Measurements from ENCODE around the gene NXPH2. TPM values are rescaled to one million over a fixed set of nuclear protein-coding genes. Genes with fewer than 3 reads are reported as not detected.
"Not testable (repeated sequence)": the region's sequence is repeated elsewhere in the genome, so short reads cannot be mapped to it uniquely, and the experiment has no call there.

NXPH2 gene
- polyA plus RNA-seq, 1 of the 3 experiments (the other 2 are of a cell fraction) = not detected

DNA sequence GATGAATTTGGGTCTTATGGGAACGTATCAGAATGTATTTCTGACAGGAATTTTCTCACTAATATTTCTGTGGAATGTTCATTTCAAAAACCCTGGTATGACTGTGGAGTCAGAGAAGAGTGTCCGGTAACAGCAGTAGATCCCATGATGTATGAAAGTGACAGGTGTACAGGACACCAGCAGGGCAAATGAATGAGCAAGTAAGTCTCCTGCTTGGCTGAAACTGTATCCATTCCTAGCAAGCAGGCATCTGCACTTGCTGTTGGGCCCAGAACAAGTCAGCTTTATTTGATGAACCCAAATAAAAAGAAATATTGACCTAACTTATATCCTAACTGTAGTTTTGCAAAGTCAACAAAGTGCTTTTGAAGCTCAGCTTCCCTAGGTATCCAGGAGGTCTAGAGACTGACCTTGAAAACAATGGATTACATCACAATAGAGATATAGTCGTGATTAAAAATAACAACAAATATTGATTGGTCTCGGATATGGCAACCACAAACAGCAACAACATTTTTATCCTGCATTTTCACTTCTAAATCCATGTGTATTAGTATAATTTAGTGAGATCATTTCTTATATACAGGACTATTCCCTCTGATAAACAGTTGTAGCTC is 37.6 kb downstream of the NXPH2 start (continued):
- TF ChIP-seq RXRA (IDR thresholded peaks at IDR 0.05; ENCODE audit: borderline replicate concordance, low read depth) = no peak
- TF ChIP-seq, protein P1, sequence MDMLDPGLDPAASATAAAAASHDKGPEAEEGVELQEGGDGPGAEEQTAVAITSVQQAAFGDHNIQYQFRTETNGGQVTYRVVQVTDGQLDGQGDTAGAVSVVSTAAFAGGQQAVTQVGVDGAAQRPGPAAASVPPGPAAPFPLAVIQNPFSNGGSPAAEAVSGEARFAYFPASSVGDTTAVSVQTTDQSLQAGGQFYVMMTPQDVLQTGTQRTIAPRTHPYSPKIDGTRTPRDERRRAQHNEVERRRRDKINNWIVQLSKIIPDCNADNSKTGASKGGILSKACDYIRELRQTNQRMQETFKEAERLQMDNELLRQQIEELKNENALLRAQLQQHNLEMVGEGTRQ (IDR thresholded peaks at IDR 0.05; ENCODE audit: borderline replicate concordance, low read depth, low read length) = no peak

DNA sequence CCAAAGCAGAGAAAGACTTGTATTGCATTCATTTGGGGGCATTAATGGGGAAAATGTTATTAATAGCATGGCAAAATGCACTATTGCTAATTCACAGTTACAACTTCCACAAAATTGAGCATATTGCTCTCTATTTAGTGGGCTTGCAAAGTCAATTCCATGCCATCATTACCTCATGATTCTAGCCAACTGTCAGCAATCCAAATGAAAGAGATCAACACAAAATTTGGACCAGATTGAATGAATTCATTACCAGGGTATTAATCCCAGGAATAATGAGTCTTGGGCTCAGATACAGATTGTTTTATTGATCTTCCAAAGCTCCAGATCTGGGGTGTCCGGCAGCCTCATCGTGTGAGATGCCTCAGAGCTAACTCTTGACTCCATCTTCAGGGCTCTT is 38.3 kb downstream of the NXPH2 start:
- no peak for TF ChIP-seq TEAD4 (IDR thresholded peaks at IDR 0.05; ENCODE audit: borderline replicate concordance, insufficient read depth)

DNA sequence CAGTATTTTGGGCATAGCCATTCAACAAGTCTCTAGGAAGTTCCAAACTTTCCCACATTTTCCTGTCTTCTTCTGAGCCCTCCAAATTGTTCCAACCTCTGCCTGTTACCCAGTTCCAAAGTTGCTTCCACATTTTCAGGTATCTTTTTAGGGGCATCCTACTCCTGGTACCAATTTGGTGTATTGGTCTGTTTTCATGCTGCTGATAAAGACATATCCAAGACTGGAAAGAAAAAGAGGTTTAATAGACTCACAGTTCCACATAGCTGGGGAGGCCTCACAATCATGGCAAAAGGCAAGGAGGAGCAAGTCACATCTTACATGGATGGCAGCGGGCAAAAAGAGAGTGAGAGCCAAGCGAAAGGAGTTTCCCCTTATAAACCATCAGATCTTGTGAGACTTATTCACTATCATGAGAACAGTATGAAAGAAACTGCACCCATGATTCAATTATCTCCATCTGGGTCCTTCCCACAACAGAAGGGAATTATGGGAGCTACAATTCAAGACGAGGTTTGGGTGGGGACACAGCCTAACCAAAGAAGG is 43.1 kb downstream of the NXPH2 start:
- 44% methylated on average over 3 of the region's 3 CpGs for WGBS (ENCODE audit: low lambda C conversion rate)
- CTCF ChIA-PET; H3K27me3 ChIP-seq (ENCODE audit: insufficient read depth): not testable (repeated sequence)

More for the DNA sequence above, 38.3 kb downstream of the NXPH2 start:
- 64% methylated on average over 2 of the region's 2 CpGs for WGBS (ENCODE audit: low lambda C conversion rate)
- no peak overlapping the region for H3K4me3 ChIP-seq (ENCODE audit: low read depth in 2 of 2, low read length in 1 of 2)
- H3K9me2 ChIP-seq = no peaks in the 10 kb centered on the region
- no peaks in the 10 kb centered on the region for H3F3A ChIP-seq (replicated peaks; ENCODE audit: insufficient read depth)
- ChIA-PET CTCF (no interaction called here), POLR2A (no interaction called here)
- no peak overlapping the region for H3K4me2 ChIP-seq
- H3K27ac ChIP-seq (ENCODE audit: low read depth in 2 of 2, low read length in 1 of 2) = no peak overlapping the region
- H2AFZ ChIP-seq (ENCODE audit: low read depth) = no peak overlapping the region
- DNase-seq = no peak
- no peaks in the 10 kb centered on the region for H3K36me3 ChIP-seq (replicated peaks in 1 of 2; ENCODE audit: control insufficient read depth in 1 of 2, insufficient read depth in 2 of 2, low read length in 1 of 2)
- H3K4me1 ChIP-seq (ENCODE audit: control insufficient read depth in 1 of 2, insufficient read depth in 2 of 2, low read depth in 1 of 2, low read length in 1 of 2) = no peaks in the 10 kb centered on the region; a peak in 1 of 4 replicates
- no peaks in the 10 kb centered on the region for H3K9me3 ChIP-seq
- no peaks in the 10 kb centered on the region for H3K27me3 ChIP-seq (ENCODE audit: insufficient read depth)
- H4K20me1 ChIP-seq (ENCODE audit: insufficient read depth) = no peaks in the 10 kb centered on the region
- no peaks in the 10 kb centered on the region for H3K79me2 ChIP-seq (ENCODE audit: insufficient read depth)
- H3K9ac ChIP-seq = no peak overlapping the region

DNA sequence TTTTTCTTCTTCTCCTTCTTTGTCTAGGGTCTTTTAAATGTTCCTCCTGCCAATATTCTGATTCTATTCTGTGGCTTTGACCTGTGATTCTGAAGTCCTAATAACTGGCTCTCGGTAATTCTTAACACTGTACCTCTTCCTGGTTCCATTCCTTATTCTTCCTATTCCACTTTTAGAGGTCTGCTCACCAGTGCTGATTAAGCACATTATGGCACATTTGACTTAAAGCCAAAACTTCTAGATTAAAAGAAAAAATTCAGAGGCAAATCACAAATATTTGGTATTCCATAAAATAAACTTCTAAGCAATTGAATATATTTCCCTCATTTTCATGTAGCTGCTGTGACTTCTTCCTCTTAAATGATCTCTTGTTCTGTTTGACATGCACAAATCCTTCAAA is 47.5 kb downstream of the NXPH2 start:
- H3K9me3 ChIP-seq = no peaks in the 10 kb centered on the region
- H3K4me2 ChIP-seq = no peak overlapping the region
- H3K4me1 ChIP-seq (ENCODE audit: control insufficient read depth in 1 of 2, insufficient read depth in 2 of 2, low read depth in 1 of 2, low read length in 1 of 2) = no peaks in the 10 kb centered on the region
- H3K27me3 ChIP-seq (ENCODE audit: insufficient read depth) = no peaks in the 10 kb centered on the region
- H3F3A ChIP-seq (replicated peaks; ENCODE audit: insufficient read depth) = no peaks in the 10 kb centered on the region
- H2AFZ ChIP-seq (ENCODE audit: low read depth) = no peak overlapping the region
- H3K79me2 ChIP-seq (ENCODE audit: insufficient read depth) = no peaks in the 10 kb centered on the region
- ChIA-PET POLR2A (no interaction called here), CTCF (no interaction called here)
- DNase-seq = no peak
- no peak overlapping the region for H3K27ac ChIP-seq (ENCODE audit: low read depth in 2 of 2, low read length in 1 of 2)
- no peak overlapping the region for H3K9ac ChIP-seq
- no peak overlapping the region for H3K4me3 ChIP-seq (ENCODE audit: low read depth in 2 of 2, low read length in 1 of 2)
- no peaks in the 10 kb centered on the region for H4K20me1 ChIP-seq (ENCODE audit: insufficient read depth)
- H3K9me2 ChIP-seq = no peaks in the 10 kb centered on the region
- no peaks in the 10 kb centered on the region for H3K36me3 ChIP-seq (replicated peaks in 1 of 2; ENCODE audit: control insufficient read depth in 1 of 2, insufficient read depth in 2 of 2, low read length in 1 of 2)
- WGBS (ENCODE audit: low lambda C conversion rate) = 43% methylated on average over 1 of the region's 1 CpG
- TF ChIP-seq, protein P2, sequence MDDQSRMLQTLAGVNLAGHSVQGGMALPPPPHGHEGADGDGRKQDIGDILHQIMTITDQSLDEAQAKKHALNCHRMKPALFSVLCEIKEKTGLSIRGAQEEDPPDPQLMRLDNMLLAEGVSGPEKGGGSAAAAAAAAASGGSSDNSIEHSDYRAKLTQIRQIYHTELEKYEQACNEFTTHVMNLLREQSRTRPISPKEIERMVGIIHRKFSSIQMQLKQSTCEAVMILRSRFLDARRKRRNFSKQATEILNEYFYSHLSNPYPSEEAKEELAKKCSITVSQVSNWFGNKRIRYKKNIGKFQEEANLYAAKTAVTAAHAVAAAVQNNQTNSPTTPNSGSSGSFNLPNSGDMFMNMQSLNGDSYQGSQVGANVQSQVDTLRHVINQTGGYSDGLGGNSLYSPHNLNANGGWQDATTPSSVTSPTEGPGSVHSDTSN (IDR thresholded peaks at IDR 0.05) = no peak
- TF ChIP-seq, protein P3, sequence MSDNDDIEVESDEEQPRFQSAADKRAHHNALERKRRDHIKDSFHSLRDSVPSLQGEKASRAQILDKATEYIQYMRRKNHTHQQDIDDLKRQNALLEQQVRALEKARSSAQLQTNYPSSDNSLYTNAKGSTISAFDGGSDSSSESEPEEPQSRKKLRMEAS (IDR thresholded peaks at IDR 0.05; ENCODE audit: low read depth) = no peak
- no peak for TF ChIP-seq MEF2A (IDR thresholded peaks at IDR 0.05; ENCODE audit: borderline replicate concordance, low read depth)
- TF ChIP-seq TCF12 (IDR thresholded peaks at IDR 0.05) = no peak
- no peak for TF ChIP-seq RCOR1 (IDR thresholded peaks at IDR 0.05; ENCODE audit: low read length)
- TF ChIP-seq, protein P4, sequence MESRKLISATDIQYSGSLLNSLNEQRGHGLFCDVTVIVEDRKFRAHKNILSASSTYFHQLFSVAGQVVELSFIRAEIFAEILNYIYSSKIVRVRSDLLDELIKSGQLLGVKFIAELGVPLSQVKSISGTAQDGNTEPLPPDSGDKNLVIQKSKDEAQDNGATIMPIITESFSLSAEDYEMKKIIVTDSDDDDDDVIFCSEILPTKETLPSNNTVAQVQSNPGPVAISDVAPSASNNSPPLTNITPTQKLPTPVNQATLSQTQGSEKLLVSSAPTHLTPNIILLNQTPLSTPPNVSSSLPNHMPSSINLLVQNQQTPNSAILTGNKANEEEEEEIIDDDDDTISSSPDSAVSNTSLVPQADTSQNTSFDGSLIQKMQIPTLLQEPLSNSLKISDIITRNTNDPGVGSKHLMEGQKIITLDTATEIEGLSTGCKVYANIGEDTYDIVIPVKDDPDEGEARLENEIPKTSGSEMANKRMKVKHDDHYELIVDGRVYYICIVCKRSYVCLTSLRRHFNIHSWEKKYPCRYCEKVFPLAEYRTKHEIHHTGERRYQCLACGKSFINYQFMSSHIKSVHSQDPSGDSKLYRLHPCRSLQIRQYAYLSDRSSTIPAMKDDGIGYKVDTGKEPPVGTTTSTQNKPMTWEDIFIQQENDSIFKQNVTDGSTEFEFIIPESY (IDR thresholded peaks at IDR 0.05; ENCODE audit: borderline replicate concordance, low read depth) = no peak
- TF ChIP-seq SIN3A (IDR thresholded peaks at IDR 0.05; ENCODE audit: borderline replicate concordance, low read depth, low read length) = no peak
- no peak for TF ChIP-seq ELF1 (IDR thresholded peaks at IDR 0.05)
- TF ChIP-seq TEAD4 (IDR thresholded peaks at IDR 0.05; ENCODE audit: borderline replicate concordance, insufficient read depth) = no peak
- no peak for TF ChIP-seq CHD2 (IDR thresholded peaks at IDR 0.05; ENCODE audit: low read length, partially characterized antibody)
- no peak for TF ChIP-seq RAD21 (IDR thresholded peaks at IDR 0.05; ENCODE audit: low read length)
- TF ChIP-seq POLR2AphosphoS5 (IDR thresholded peaks at IDR 0.05; ENCODE audit: low read depth, low read length) = no peak
- TF ChIP-seq, protein P5, sequence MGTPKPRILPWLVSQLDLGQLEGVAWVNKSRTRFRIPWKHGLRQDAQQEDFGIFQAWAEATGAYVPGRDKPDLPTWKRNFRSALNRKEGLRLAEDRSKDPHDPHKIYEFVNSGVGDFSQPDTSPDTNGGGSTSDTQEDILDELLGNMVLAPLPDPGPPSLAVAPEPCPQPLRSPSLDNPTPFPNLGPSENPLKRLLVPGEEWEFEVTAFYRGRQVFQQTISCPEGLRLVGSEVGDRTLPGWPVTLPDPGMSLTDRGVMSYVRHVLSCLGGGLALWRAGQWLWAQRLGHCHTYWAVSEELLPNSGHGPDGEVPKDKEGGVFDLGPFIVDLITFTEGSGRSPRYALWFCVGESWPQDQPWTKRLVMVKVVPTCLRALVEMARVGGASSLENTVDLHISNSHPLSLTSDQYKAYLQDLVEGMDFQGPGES (IDR thresholded peaks at IDR 0.05; ENCODE audit: low read depth, low read length) = no peak

More for the DNA sequence above, 43.1 kb downstream of the NXPH2 start:
- H3K27ac ChIP-seq (ENCODE audit: low read depth in 2 of 2, low read length in 1 of 2); H3K4me3 ChIP-seq (ENCODE audit: low read depth in 2 of 2, low read length in 1 of 2); H3K9me2 ChIP-seq; H3K4me1 ChIP-seq (ENCODE audit: control insufficient read depth in 1 of 2, insufficient read depth in 2 of 2, low read depth in 1 of 2, low read length in 1 of 2); H3K79me2 ChIP-seq (ENCODE audit: insufficient read depth); H3K9me3 ChIP-seq; H4K20me1 ChIP-seq (ENCODE audit: insufficient read depth); DNase-seq; POLR2A ChIA-PET; H3K36me3 ChIP-seq (replicated peaks in 1 of 2; ENCODE audit: control insufficient read depth in 1 of 2, insufficient read depth in 2 of 2, low read length in 1 of 2); H3K4me2 ChIP-seq; H3F3A ChIP-seq (replicated peaks; ENCODE audit: insufficient read depth); H3K9ac ChIP-seq; H2AFZ ChIP-seq (ENCODE audit: low read depth): not testable (repeated sequence)
